Neuron (in vitro differentiated cells): ENCODE data around the gene C11orf68.
A peak's percentile ranks its signal among the peaks of the same experiment; 100 is the strongest.

Experiments used
- H2AFZ ChIP-seq: one replicate; pipeline ENCODE4 v1.6.1; 2013; ENCODE audit warnings: low read depth, mild to moderate bottlenecking, inconsistent platforms, low read length, moderate library complexity
- H3K27me3 ChIP-seq: one replicate; pipeline ENCODE4 v1.6.1; 2013; ENCODE audit warnings: low read length; ENCODE audit not compliant: insufficient read depth
- H3K36me3 ChIP-seq: one replicate; pipeline ENCODE4 v1.6.1; 2013; ENCODE audit warnings: low read length; ENCODE audit not compliant: insufficient read depth
- H3K4me1 ChIP-seq: one replicate; pipeline ENCODE4 v1.6.1; 2013; ENCODE audit warnings: low read length; ENCODE audit not compliant: insufficient read depth
- H3K4me3 ChIP-seq: 2 replicates; pipeline ENCODE4 v1.5.1; 2013; ENCODE audit warnings: mild to moderate bottlenecking, low read length, moderate library complexity
- H3K9me3 ChIP-seq: one replicate; pipeline ENCODE4 v1.6.1; 2013; ENCODE audit warnings: low read length

Gene C11orf68

DNA sequence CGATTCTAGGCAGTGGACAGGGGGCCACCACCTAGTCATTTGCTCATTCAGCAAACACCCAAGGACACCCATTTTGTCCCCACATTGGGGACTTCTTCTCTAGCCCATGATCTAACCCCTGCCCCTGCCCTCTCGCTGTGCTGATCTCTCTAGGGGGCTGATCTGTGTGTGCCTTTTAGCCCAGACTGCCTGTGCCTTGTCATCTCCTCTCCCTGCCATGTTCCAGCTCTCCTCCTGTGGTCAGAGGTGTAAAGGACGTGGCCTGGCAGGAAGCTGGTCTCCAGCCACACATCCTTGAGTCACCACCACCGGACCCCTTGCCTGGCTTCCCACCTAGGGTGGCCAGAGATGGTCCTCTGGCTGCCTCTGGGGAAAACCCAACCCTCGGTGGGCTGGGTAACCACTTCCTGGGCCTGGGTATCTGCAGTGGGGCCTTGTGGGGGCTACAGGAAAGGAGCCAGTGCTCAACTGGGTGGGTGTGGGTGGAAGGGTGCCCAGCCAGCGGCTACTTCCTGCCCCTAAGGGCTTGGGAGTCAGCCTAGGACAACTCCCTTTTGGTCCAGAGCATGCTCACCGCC is 37.9 kb downstream of the C11orf68 start:
- Histone ChIP-seq H3K4me1 (peaks cover 2% of the 10 kb centered on the region), H3K27me3 (no peaks in the 10 kb centered on the region), H2AFZ (no peak overlapping the region), H3K9me3 (no peaks in the 10 kb centered on the region), H3K36me3 (peaks cover 32% of the 10 kb centered on the region), H3K4me3 (no peak overlapping the region)

GRCh38 chr11:65880027-65880426 is 38.8 kb downstream of the C11orf68 start:
- no peaks in the 10 kb centered on the region for H3K9me3 ChIP-seq
- no peak overlapping the region for H3K4me3 ChIP-seq
- peaks cover 2% of the 10 kb centered on the region for H3K4me1 ChIP-seq
- H3K36me3 ChIP-seq = peaks cover 23% of the 10 kb centered on the region
- no peak overlapping the region for H2AFZ ChIP-seq
- H3K27me3 ChIP-seq = no peaks in the 10 kb centered on the region

DNA sequence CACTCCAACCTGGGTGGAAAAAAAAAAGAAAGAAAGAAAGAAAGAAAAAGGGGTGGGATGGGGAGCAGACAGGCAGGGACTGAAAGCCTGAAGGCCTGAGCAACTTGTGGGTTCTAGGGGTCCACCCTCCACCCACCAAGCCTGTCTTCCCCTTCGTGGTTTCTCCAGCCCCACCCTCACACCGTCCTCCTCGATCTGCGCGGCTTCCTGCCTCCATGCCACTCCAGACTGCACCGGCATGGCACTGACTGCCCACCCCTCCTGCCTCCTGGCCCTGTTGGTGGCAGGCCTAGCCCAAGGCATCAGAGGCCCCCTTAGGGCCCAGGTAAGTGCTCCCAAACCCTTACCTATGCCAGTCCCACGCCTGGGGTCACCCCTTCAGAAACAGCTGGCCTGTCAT is 39.2 kb downstream of the C11orf68 start, which contains the start of gene CTSW:
Gene CTSW, plus strand, starts transcription at position 221 of the 400 bp plus-strand sequence. Its CDS starts 18 bp downstream, at position 239.
- Histone ChIP-seq H3K9me3 (no peaks in the 10 kb centered on the region), H3K27me3 (no peaks in the 10 kb centered on the region), H3K4me1 (peaks cover 2% of the 10 kb centered on the region), H3K4me3 (no peak within 1 kb of the TSS), H3K36me3 (peaks cover 21% of the 10 kb centered on the region), H2AFZ (no peak within 1 kb of the TSS)

DNA sequence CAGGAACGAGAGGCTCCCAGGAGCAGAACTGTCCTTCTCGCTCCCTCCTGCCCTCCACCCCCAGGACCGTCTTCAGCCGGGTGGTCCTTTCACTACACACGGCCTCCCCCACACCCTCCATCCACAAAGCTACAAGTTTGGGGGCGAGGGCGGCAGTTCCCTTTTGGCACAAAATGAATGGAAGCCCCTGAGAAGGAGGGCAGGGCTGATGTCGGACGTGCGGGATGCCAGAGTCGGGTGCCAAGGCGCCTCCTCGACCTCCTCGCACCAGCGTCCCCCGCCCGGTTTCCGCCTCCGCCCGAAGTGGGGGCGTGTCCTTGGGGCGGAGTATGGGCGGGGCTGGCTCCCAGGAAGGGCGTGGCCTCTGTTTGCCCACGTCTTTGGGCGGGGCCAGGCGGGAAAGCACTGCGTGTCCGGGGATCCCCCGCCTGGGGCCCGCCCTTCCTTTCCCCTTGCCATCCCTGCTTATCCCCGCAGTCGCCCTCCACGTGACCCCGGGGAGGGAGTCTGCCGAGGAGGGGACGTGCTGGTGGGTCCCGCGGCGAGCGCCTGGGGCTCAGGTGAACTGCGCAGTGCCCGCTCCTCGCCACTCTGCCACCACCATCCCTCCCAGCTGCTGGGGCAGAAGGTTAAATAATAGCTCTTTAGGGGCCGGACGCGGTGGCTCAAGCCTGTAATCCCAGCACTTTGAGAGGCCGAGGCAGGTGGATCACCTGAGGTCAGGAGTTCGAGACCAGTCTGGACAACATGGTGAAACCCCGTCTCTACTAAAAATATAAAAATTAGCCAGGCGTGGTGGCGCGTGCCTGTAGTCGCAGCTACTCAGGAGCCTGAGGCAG is 45.3 kb downstream of the C11orf68 start:
- Histone ChIP-seq H3K9me3 (no peaks in the 10 kb centered on the region), H2AFZ (peak overlapping the region; percentile 75), H3K4me3 (peak overlapping the region; percentile 40), H3K27me3 (no peaks in the 10 kb centered on the region), H3K36me3 (no peaks in the 10 kb centered on the region), H3K4me1 (peaks cover 15% of the 10 kb centered on the region)

DNA sequence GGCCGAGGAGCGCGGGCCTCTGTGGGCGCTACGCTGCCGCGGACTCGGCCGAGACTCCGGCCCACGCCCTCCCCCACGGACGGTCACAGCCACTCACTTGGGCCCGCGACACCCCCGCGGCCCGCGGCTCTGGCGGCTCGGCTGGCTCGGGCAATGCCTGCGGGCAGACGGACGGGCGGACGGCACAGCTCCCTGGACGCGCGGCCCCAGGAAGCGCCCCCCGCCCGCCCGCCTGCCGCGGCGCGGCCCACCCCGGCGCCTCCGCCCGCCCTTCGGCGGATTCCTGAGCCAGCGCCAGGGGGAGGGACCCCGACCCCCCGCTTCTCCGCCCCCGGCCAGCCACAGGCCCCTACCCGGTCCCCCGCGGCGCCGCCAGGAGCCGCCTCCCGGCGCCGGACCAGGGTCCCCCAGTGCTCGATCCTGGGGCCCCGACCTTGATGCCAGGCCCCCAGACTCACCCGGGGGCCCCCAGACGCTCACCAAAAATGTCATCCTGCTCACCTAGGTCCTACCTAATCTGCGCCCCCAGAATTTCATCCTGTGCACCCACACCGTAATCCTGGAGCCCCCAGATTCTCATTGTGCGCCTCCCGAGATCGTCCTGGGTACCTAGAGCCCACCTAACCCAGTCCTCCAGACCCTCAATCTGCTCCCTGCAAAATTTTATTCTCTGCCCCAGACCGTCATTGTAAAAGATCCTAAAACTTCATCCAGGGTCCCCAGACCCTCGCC is 46.1 kb downstream of the C11orf68 start, which contains the start of gene EFEMP2:
Gene EFEMP2, minus strand, starts transcription at position 215 of the 732 bp plus-strand sequence. CDS start 446 bp downstream, outside the sequence.
- Histone ChIP-seq H3K27me3 (no peaks in the 10 kb centered on the region), H3K4me3 (peak within 1 kb of the TSS; percentile 40), H3K4me1 (peaks cover 15% of the 10 kb centered on the region), H3K9me3 (no peaks in the 10 kb centered on the region), H3K36me3 (no peaks in the 10 kb centered on the region), H2AFZ (peak within 1 kb of the TSS; percentile 75)

- no peaks in the 10 kb centered on the region for H3K9me3 ChIP-seq
- H3K4me3 ChIP-seq = no peak overlapping the region
Observed at GRCh38 chr11:65871811-65872548, 46.9 kb downstream of the C11orf68 start.

DNA sequence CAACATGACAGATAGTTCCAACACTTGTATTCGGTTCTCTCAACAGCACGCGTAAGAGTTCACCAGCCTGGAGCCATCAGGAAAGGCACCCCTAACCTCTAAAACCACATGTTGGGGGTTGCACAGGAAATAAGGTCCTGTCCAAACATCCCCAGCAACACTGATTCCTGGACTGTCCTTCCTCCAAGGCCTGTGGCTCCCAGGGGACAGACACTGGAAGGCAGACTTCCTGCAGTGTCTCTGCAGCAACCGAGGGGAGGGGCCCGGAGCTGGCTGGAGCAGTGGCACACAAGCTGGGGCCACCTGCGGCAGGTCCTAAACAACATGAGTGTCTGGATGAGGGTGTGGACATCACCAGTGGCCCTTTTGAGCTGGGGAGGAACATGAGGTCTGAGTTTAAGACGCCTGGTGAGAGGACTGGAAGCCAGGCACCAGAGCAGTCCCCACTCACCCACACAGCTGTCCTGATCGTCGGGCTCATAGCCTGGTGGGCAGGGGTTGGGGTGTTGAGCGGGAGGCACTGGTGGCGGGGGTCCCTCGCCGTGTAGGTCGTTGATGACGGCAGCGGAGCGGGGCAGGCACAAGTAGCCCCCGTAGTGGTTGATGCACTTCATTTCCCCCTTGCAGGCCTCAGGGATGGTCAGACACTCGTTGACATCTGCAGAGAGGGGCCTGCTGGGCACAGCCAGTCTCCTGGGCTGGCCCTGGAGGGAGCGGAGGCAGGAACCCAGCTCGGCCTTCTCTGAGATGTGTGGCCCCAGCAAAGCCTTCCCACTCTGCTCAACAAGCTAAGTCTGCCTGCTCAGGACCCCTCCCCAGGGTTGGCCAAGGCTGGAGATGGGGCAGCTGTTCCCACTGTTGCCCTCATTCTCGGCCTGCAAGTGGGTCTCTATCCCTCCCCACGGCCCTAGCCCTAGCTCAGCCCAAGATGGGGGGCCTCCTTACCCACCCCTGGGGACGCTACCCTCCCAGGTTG is 47.9 kb downstream of the C11orf68 start:
- Histone ChIP-seq H2AFZ (no peak overlapping the region), H3K4me1 (peaks cover 15% of the 10 kb centered on the region), H3K4me3 (no peak overlapping the region), H3K27me3 (no peaks in the 10 kb centered on the region), H3K36me3 (peaks cover 8% of the 10 kb centered on the region), H3K9me3 (no peaks in the 10 kb centered on the region)

More at GRCh38 chr11:65871811-65872548, 46.9 kb downstream of the C11orf68 start:
- Histone ChIP-seq H3K36me3 (peaks cover 2% of the 10 kb centered on the region), H3K27me3 (no peaks in the 10 kb centered on the region), H2AFZ (no peak overlapping the region), H3K4me1 (peaks cover 15% of the 10 kb centered on the region)

DNA sequence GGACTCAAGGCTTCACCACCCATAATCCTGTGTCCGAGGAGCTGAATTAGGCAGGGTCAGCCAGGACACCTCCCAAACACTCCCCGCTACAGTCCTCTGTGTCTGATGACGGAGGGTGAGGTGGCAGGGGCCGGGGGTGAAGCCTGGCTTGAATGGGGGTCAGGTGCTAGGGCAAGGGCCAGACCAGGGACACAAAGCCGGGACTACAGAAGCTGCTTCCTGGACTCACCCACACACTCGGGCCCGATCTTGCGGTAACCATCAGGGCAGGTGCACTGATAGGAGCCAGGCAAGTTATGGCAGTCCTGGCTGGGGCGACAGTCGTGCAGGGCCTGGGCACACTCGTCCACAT is 48.6 kb downstream of the C11orf68 start:
- no peaks in the 10 kb centered on the region for H3K27me3 ChIP-seq
- no peaks in the 10 kb centered on the region for H3K9me3 ChIP-seq

DNA sequence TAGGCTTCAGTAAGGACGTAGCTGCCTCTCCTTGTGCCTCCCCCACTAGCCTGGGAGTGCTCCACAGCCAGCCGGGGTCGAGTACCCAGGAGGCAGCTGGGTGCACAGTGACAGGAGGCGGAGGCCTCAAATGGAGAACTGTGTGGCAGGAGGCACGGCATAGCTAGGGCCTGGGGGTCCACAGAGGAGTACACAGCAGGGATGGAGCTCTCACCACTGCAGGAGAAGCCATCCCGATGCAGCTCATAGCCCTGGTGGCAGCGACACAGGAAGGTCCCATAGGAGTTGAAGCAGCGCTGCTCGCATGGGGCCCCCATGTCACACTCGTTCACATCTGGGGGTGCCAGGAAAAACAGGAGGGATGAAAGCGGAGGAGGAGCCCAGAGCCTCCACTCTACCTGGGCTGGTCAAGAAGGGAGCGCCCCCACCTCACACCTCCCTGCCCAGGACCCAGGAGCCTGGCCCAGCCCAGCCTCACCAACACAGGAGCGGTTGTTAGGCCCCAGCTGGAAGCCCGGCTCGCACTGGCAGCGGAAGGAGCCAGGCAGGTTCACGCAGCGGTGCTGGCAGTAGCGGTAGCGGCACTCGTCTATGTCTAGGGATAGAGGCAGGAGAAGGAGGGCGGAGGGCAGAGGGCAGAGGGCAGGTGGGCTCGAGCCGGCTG is 49.1 kb downstream of the C11orf68 start:
- Histone ChIP-seq H3K27me3 (no peaks in the 10 kb centered on the region), H3K36me3 (peaks cover 20% of the 10 kb centered on the region), H3K4me1 (peaks cover 15% of the 10 kb centered on the region), H2AFZ (no peak overlapping the region), H3K9me3 (no peaks in the 10 kb centered on the region), H3K4me3 (no peak overlapping the region)

More for the DNA sequence above, 48.6 kb downstream of the C11orf68 start:
- Histone ChIP-seq H3K4me3 (no peak overlapping the region), H2AFZ (no peak overlapping the region), H3K36me3 (peaks cover 15% of the 10 kb centered on the region), H3K4me1 (peaks cover 15% of the 10 kb centered on the region)

DNA sequence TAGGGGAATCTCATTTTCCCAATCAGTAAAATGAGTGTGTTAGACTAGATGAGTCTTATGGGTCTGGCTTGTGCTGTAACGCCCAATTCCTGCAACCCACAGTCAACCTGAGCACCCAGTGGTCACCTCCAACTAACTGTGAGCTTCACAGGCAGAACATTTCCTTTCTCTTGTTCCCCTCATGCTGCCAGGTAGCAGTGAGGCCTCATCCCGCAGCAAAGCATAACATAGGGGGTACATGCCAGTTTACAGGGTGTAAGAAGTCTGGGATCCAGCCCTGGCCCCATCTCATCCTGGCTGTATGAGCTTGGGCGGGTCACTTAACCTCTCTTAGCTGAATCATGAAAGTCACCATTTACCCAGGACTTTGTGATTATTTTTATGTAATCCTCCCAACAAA is 50.0 kb downstream of the C11orf68 start:
- H3K36me3 ChIP-seq = peaks cover 29% of the 10 kb centered on the region
- H3K9me3 ChIP-seq = no peaks in the 10 kb centered on the region
- H3K4me3 ChIP-seq = no peak overlapping the region
- H3K4me1 ChIP-seq = peaks cover 15% of the 10 kb centered on the region
- no peaks in the 10 kb centered on the region for H3K27me3 ChIP-seq
- H2AFZ ChIP-seq = no peak overlapping the region

DNA sequence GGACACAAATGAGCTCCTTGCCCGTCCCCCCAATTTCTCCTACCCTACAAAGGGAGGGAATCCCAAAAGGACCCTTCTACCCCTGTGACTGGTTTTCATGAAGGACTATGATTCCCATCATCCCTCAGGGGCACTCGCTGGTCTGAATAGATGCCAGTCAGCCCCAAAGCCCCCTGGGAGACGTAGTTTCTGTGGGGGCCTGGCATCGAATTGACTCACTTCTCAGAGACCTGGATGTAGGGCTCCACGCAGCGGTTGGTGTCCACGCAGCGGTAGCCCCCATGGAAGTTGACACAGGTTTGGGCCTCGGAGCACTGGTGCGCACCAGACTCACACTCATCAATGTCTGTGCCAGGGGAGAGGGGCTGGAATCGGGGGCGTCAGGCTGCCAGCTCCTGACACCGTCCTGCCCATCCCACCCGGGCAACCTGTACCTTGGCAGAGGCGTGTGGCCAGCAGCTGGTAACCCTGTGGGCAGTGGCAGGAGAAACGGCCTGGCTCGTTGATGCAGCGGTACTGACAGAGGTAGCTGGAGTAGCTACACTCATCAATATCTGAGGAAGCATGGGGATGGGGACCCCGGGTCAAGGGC is 50.7 kb downstream of the C11orf68 start:
- H3K36me3 ChIP-seq = peaks cover 36% of the 10 kb centered on the region
- H3K4me3 ChIP-seq = no peak overlapping the region
- H3K27me3 ChIP-seq = no peaks in the 10 kb centered on the region
- H3K4me1 ChIP-seq = peaks cover 13% of the 10 kb centered on the region
- no peaks in the 10 kb centered on the region for H3K9me3 ChIP-seq
- H2AFZ ChIP-seq = no peak overlapping the region
